Right lobe of liver (tissue), 4 donors: ENCODE results near the gene MAGEE2.

Source experiments
- POLR2A ChIP-seq: fragments of 450-650 bp; IDR thresholded peaks from one replicate; pipeline ENCODE4 v1.6.1; 2017; ENCODE audit warnings: antibody characterized with exemption, mild to moderate bottlenecking
- TF ChIP-seq, protein P1 (sequence below), 4 donors: fragments of 200-600 bp in 3 of 4; fragments of 450-650 bp in 1 of 4; IDR thresholded peaks; one replicate each; pipeline versions ENCODE4 v1.5.1 to v1.8.0; 2016 to 2022; ENCODE audit warnings: antibody characterized with exemption in 4 of 4, mild to moderate bottlenecking in 2 of 4
- donor health status: DM: no; HTN: no; CAD: no.
- donor health status: DM: no; HTN: no; CAD: no.
- donor health status: DM: no; HTN: yes; CAD: no.

GRCh38 chrX:75786290-75786689 lies 1.2 kb upstream of the MAGEE2 start:
- no peak for TF ChIP-seq POLR2A
- TF ChIP-seq, protein P1, sequence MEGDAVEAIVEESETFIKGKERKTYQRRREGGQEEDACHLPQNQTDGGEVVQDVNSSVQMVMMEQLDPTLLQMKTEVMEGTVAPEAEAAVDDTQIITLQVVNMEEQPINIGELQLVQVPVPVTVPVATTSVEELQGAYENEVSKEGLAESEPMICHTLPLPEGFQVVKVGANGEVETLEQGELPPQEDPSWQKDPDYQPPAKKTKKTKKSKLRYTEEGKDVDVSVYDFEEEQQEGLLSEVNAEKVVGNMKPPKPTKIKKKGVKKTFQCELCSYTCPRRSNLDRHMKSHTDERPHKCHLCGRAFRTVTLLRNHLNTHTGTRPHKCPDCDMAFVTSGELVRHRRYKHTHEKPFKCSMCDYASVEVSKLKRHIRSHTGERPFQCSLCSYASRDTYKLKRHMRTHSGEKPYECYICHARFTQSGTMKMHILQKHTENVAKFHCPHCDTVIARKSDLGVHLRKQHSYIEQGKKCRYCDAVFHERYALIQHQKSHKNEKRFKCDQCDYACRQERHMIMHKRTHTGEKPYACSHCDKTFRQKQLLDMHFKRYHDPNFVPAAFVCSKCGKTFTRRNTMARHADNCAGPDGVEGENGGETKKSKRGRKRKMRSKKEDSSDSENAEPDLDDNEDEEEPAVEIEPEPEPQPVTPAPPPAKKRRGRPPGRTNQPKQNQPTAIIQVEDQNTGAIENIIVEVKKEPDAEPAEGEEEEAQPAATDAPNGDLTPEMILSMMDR (IDR thresholded peaks at IDR 0.05): no peak
